Muscle of back (tissue), 11 donors: Measurements from ENCODE around the gene SH2B3. TPM values are rescaled to one million over a fixed set of nuclear protein-coding genes. Genes with fewer than 3 reads are reported as not detected.
A peak's percentile ranks its signal among the peaks of the same experiment; 100 is the strongest.

Experiments
- DNase-seq, 3 donors: peaks; one replicate each; pipeline versions ENCODE4 v3.0.0 to v3.0.0-alpha.2; 2013
- polyA plus RNA-seq, 10 donors: library from polyadenylated mRNA; unstranded; fragments of 120-200 nt; gene quantifications; one replicate each; pipeline ENCODE4 v1.2.1, GENCODE V29; 2013; ENCODE audit not compliant: insufficient read length in 10 of 10

SH2B3 gene
- polyA plus RNA-seq, 10 donors, result 11.6 to 19.2 (median 15.3) TPM

DNA sequence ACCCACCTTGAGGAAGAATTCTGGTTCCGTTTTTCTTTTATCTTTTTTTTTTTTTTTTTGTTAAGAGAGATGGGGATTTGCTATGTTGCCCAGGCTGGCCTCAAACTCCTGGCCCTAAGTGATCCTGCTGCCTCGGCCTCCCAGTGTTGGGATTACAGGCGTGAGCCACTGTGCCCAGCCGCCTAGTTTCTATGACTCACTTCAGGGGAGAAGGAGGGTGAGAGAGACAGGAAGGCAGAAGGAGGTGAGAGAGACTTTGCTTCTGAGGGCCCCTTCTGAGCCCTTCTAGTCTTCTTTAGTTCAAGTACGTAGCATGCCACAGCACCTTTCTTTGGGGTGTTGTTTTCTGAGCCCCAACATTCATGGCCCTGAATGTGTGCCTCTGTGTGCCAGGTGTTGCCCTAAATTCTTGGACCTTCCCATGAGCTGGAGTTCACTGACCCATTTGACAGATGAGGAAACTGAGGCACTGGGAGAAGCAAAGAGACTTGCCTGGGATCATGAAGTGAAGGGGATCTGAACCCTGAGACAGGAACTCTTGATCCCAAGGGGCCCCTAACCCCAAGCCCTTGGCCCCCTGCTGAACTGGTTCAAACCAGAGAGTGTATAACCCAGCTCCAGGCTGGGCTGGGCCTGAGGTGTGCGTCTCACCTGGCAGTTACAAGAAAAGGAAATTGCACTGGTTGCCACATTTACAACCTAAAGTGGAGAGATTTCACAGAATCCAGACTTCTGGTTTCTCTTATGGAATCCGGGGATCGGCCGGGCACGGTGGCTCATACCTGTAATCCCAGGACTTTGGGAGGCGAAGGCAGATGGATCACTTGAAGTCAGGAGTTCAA, 20.8 kb downstream of the SH2B3 start:
- DNase-seq, result no peak

DNA sequence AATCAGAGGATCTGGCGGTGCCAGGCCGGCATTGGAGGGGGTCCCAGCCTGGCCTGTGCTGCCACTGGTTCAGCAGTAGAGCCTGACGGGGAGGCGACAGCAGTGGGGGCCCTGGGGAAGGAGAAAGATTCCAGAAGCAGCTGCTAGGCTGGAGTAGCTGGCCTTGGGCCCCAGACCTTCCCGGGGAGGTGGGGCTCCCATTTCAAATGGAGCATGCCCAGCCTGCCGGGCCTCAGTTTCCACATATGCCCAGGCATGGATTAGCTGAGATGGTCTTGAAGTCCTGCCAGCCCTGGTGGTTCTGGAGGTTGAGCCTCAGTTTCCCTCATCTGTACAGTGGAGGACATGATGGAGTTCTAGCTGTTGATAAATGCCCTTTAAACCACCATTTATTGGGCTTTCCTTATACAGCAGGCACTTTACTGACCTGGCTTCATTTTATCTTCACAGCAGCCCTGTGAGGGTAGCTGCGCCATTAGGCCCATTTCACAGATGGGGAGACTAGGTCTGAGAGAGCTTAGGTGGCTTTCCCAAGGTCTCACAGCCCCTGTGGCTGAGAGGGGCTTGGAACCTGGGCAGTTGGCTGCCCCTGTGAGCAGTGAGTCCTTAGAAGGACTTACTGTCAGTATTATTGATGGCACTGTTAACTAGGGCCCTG, 21.8 kb downstream of the SH2B3 start:
- DNase-seq, result no peak

DNA sequence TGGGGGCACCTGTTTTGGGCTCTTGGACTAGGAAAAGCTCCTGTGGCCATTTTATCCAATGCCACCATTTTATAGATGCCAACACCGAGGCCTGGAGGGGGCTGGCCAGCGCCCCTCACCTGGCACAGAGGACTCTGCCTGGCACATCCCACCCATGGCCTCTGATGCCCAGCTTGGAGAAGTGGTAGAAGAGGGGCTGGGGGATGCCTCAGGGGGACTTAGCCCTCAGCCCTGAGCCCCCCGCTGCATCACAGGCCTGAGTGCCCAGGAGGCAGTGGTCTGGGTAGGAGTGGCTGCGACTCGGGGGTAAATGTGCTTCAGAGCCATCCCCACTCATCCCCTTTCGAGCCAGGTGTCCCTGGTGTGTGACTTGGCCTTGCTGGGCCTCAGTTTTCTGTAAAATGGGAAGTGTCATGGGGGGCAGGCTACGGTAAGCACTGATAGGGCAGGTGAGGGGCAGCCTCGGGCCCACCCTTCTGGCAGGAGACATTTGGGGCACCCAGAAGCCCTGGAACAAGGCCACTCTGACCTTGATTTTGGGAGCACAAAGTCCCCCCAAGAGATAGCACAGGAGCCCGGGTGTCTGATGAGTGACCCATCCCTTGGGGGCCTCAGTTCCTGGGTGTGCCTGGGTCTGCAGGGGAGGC, 22.5 kb downstream of the SH2B3 start:
- no peak for DNase-seq

DNA sequence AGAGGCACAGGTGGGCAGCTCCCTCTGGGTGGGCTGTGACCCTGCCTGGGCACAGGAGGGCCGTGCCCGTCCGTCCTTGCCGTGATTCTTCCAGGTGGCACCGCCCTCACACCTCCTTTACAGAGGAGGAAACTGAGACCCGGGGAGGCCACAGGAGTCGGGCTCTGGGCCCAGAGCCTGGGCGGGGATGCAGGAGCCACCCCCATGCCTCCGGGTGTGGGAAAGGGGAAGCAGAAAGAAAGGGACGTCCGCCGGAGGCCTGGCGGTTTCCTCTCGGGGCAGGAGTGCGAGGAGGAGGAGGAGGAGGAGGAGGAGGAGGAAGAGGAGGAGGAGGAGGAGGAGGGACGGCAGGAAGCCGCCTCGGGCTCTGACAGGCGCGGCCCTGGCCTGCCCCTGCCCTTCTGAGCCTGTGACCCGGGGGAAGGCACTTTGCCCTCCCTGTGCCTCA, 23.0 kb downstream of the SH2B3 start:
- no peak for DNase-seq

DNA sequence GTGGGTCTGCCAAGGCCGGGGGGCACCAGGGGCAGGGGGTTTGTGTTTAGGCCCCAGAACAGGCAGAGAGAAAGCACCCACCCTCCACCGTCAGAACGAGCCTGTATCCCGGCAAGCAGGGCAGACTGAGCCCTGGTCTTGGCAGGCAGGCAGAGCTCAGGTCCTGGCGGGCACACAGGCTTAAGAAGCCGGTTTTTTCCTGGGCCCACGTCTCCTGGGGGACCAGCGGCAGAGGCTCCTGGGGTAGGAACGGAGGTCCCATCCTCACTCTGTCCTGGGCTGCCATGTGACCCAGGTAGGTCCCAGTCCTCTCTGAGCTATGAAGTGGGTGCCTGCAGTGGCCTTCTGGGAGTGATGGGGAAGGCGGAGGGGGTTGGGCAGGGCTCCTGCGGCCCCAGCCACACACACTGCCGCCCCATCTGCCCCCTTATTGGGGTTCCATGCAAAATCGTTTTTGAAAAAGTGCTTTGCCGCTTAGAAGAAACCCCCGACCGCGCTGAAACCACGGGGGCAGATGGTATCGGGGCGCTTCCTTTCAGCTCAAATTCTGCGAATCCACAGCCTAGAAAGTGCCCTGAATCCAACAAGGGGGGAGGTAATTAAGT, 24.2 kb downstream of the SH2B3 start:
- no peak for DNase-seq

DNA sequence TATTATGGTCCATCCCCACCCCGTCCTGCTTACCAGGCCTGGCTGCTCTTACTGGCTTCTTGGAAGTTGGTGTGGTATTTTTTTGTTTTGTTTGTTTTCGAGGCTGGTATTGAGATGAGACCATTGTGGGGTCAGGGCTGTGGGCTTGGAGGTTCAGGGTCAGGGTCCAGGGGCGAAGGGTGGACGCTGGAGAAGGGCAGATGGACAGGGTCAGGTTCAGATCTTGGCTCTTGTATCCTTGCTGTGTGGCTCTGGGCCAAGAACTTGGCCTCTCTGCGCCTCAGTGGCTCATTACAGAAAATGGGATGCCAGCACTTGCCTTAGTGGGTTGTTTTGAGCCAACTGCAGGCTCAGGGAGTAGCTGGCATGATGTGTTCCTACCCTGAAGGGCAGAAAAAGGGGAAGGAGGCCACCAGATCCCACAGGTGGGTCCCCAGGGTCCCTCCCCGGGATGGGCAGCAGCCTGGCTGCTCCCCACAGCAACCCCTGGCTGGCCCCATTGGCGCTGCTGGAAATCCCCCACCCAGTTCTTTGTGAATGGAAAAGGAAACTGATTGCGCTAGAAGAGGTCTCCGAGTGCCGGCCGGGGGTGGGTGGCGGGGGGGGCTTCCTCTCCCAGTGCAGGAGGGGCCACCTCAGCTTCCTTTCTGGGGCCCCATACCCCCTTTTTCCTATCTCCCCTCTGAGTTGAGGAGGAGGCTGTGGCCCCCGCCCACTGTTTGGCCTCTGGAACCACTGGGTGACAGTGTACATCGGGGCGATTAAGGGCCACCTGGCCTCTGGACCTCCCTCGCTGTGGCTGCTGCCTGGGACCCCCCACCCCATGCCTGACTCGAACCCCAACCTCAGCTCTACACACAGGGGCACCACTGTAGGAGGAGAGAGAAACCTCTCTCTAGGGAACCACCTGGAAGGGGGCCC, 25.0 kb downstream of the SH2B3 start:
- no peak for DNase-seq

DNA sequence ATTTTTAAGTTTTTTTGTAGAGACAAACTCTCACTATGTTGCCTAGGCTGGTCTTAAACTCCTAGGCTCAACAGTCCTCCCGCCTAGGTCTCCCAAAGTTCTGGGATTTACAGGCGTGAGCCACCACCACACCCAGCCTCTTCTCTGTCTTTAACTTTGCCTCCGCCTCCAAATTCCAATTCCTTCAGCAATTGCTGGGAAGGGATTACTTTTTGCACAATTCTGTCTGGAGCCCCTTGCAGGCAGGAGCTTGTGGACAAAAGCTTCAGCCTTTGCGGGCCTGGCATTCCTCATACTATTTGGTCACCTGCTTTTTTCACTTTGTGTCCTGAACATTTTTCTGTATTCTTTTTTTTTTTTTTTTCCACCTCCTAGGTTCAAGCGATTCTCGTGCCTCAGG, 26.0 kb downstream of the SH2B3 start:
- DNase-seq, result no peak

DNA sequence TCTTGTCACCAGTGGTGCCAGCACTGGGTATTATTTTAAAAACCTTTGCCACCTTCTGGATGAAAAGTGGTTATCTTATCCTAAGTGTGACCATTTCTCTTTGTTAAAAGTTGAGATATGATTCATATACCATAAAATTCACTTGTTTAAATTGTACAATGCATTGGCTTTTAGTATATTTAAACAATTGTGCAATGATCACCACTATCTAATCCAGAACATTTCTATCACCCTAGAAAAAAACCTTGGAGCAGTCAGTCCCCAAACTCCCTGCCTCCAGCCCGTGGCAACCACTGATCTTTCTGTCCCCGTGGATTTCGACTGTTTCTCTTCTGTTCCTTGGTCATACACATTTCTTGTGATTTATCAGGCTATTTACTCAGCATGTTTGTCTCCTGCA, 28.3 kb downstream of the SH2B3 start:
- DNase-seq, result no peak

DNA sequence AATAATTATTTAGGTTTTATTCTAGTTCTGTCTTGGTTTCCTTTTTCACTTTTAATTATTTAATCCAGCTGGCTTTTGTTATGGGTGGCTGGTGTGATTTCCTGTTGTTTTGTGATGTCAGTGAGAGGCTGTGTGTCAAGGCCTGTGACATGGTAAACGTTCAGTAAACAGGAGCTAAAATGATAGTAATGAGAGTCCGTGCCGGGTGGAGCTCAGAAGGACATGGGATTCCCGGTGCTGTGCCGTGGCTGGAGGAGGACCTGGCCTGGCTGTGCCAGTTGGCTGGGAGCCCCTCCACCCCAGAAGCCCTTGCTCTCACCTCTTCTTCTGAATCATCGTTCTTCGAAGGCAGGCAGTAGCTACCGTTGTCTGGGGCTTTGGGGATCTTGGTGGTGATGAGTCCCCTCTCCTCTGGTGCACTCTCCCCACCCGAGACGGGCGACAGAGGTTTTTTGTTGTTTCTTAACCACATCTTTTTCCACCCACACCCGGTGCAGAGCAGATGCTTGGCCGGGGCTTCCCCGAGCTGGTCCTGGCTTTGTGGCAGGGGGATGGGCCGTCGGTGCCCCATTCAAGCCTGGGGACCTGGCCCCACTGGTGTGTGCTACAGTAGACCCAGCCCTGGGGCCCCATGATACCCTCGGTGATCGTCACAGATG, 29.1 kb downstream of the SH2B3 start:
- DNase-seq, result peak in 2 of 3 donors; percentile 42 to 73

DNA sequence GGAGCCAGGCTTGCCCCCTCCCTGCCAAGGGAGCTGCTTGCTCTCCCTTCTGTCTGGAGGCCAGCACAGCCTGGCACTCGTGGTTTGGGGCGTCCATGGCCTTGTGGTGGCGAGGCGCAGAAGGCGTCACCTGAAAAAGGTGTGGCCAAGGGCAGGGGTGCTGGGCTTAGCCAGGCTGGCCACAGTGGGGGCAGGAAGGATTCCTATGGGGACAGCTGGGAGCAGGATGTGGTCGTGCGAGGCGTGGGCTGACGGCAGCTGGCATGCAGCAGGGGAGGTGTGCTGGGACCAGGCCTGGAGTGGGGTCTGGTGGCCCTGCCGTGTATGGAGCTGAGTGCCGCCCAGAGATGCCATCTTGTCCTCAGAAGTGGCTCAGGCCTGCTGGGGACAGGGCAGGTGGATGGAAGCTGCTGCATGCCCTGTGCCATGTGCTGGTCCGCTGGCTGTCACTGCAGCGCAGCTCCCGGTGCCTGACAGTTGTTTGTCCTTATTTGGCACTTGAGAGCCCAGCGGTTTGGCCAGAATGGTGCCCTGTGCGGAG, 30.0 kb downstream of the SH2B3 start:
- DNase-seq, result no peak

DNA sequence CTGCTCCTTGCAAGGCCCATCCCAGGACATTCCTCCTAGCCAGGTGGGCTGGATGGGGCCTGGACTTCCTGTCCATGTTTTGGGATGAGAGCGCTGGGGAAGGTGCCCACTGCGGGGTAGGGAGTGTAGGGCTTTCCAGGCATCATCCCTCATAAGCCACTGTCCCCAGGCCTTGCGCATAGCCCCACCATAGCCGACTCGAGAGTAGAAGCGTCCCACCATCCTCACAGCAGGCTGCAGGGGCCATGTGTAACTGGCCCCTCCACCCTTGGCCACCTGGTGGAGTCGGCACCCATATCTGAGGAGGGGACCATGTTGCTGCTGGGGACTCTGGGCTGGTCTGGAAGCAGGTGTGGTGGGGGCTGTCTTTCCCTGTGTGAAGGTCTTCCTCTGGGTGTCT, 30.5 kb downstream of the SH2B3 start:
- no peak for DNase-seq

DNA sequence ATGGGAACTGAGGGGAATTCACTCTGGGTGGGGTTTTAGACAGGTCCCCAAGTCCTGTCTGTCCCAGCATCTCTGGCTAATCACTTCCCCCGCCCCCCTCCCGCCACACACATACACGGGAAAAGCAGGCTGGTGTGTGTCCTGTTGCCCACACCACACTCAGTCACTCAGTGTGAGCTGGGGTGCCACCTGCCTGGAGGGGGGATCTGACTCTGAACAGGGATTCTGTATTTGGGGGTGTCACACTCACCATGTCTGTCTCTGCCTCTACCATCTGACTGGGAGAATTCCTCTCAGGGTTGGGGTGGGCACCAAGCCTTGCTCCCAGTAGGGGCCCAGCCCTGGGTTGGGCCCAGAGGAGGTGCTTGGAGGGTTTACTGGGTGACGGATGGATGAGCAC, 31.1 kb downstream of the SH2B3 start:
- DNase-seq, result no peak

DNA sequence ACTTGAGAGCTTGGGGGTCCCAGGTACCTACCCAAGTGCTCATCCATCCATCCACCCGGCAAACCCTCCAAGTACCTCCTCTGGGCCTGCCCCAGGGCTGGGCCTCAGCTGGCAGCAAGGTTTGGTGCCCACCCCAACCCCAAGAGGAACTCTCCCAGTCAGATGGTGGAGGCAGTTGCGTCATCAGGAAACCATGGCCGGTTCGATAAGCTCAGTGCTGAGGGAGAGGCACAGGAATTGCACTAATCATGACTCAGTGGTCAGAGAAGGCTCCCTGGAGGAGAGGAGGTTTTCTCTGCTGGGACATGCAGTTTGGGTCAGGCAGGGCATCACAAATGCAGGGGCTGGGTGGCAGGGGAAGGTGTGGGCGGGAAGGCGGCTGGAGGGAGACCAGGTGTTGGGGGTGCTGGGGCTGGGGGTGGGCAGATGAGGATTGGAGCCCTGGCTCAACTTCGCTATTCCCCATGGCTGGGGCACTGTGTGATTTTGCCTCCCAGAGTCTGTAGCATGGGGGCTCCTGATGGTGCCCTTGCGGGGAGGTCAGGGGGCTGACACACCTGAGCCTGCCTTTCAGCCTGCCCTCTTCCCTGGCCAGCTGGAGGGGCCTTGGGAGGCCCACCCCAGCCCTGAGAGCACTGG, 32.2 kb downstream of the SH2B3 start:
- DNase-seq, result no peak

DNA sequence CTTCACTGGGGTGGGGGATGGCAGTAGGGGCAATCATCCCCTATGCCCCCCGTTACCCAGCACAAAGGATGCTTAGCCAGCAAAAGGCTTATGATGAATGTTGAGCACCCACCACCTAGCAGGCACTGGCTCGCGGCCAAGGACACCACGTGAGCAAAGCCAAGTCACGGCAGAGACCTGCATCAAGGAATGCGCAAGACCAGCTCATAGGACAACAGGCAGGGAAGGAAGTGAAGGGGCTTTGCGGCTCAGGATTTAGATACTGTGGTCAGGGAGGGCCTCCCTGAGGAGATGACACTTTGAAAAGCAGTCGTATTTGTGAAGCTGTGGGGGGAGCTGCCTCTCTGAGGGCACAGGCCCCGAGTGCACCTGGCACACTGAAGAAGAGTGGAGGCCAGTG, 32.8 kb downstream of the SH2B3 start:
- no peak for DNase-seq

DNA sequence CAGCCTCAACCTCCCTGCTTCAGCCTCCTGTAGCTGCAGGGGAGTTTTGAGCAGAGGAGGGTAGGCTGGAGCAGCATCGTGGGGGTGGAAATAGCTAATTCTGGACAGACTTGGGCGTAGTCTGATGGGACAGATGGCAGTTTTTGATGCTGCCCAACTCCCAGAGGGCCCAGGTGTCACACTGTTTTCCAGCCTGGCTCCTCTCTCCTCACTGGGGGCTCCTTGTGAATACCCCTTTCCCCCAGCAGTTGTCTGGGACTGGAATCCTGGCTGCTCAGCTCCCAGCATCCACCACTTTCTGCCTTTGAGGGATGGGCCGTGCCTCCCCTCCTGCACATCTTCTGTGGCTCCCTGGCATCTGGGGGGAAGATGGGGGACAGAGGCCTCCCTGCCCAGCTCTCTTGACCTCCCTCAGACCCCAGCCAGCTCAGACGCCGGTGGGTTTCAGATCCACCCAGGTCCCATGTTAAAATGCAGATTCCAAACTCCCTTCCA, 34.0 kb downstream of the SH2B3 start:
- DNase-seq, result no peak

DNA sequence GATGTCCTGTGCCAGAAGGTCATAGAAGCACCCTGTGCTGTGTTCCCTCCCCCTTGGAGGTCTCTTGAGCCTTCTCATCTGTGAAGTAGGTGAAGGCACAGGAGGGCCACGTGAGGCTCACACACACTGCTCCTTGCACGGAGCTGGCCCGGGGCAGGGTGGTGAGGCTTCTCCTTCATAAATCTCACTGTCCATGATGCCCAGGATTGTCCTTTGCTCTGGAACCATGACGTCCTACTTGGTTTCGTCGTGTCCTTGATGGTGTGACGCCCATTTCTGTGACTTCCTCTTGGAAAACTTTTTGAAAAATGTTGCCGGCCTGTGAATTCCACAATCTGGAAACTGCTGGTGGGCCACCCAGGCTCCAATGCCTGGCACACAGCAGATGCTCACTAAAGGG, 34.4 kb downstream of the SH2B3 start:
- DNase-seq, result no peak

DNA sequence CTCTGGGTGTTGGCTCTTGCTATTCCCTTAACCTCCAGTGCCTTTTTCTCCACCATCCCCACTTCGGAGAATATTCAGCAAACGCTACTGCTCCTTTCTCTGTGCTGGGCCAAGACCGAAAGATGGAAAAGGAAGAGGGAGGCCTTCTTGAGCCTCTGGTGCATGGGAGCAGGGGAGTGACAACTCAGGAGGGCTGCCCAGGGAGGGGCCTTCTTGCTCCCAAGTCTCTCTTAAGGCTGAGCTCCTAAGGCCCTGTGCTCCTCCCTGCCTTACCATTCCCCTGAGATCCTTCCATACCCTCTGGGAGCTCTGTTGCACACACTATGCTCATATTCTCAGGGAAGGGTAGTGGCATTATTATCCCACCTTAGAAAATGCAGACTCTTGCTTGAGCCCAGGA, 34.9 kb downstream of the SH2B3 start:
- DNase-seq, result no peak

DNA sequence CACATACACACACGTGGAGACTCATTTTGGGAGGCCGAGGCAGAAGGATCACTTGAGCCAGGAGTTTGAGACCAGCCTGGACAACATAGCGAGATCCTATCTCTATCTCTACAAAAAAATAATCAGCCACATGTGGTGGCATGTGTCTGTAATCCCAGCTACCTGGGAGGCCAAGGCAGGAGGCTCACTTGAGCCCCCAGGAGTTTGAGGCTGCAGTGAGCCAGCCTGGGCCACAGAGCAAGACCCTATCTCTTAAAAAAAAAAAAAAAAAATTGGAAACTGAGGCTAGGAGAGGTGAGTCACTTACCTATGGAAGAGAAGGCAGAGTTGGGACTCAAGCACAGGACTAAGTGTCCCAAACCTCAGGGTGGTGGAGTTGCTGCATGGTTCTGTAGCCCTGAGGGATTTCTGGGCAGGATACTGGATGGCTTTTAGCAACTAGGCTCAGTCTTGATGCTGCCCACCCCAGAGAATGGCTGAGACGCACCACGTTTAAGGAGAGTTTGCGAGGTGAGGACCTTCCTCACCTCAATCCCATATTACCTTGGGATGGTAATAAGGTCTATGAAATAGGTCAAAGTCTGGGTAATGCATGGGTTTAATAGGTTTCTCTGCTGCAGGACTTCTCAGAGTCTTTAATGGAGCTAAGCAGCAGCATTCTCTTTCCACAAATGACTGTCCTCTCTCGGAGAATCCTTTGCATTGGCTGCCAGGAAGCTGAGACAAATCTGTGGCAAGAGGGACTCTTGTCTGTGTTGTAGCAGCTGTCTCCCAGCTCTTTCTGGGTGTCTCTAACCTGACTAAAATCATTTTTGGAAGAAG, 35.6 kb downstream of the SH2B3 start:
- DNase-seq, result no peak
